HG02642 (cell line): ENCODE data around the gene YWHAH.
"Not testable (repeated sequence)": the region's sequence is repeated elsewhere in the genome, so short reads cannot be mapped to it uniquely, and the experiment has no call there.

Source experiments
- ATAC-seq: cut with Tn5 transposase; IDR thresholded peaks from one replicate; pipeline ENCODE4 v1.9.1; 2021; ENCODE audit warnings: mild to moderate bottlenecking; ENCODE audit not compliant: unreplicated experiment, poor library complexity

YWHAH gene

DNA sequence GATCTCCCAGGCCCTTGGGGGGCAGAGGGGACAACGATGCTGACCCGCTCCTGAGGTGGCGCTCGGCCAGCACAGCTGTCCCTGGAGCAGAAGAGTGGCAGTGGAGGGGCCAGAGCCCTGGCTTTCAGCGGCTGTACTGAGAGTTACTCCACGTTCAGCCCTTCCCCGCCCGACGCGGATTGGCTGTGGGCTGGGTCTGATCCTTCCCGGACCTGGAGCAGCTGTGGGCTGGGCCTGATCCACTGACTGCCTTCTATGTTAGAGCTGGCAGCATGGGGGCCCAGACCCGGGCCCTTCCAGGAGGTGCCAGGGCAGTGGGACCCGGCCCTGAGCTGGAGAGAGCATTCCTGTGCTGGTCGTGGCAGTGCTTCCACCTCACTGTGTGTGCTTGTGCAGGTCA lies 27.8 kb downstream of the YWHAH start:
- no peak for ATAC-seq

DNA sequence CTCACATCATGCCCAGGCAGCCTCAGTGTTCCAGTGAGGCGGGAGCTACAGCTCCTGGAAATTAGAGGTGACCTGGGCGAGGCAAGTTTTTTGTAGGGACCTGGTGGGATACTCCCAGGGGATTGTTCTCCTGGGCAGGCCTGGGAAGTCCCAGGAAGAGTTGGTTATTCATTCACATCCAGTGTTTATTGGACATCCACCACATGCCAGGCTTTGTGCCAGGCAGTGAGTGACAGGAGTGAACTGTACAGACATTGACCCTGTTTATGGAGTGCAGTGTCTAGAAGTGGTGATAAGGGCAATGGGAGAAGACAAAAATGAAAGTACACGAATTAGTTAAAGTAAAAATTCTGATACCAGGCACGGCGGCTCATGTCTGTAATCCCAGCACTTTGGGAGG lies 29.4 kb downstream of the YWHAH start:
- no peak for ATAC-seq

DNA sequence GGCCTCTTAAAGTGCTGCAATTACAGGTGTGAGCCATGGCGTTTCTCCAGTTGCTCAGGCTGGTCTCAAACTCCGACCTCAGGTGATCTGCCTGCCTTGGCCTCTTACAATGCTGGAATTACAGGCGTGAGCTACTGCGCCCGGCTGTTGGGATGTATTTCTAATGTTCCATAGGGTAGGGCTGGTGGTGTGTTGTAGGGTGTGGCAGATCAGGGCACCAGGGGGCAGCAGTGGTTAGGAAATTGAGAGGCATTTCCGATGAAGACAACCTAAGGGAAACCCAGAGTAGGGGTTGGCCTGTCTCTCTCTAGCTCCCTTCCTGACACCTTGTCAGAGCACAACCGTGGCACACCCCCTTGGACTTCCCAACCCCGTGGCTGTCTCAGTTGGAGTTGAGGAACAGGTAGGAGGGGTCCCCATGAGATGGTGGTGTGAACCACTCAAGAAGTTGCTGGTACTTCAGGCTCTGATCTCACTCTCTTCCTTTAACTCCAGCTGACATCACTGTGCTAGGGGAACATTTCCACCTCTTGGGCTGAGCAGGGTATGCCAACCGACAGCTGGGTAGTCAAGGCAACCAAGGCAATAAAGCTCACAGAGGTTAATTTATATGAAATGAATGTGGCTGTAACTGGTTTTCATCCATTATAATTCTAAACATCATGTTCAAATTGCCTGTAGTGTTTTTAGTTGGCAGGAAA lies 33.0 kb downstream of the YWHAH start:
- no peak for ATAC-seq

DNA sequence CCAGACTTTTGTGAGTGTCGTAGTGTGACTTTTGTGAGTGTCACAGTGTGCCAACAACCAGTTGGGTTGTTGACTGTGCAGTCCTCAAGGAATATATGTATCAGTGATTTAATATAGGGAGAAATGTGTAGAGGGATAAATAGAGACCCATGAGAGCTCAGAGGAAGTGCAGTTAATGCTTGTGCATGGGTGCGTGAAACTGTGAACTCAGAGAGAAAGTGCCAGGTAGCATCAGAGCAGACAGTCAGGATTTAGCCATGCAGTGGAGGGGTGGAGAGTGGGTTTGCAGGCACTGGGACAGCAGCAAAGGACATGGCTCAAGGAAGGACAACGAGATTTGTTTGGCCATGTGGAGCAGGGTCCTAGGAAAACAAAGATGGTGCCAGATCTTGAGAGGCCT lies 33.6 kb downstream of the YWHAH start:
- ATAC-seq, result no peak

DNA sequence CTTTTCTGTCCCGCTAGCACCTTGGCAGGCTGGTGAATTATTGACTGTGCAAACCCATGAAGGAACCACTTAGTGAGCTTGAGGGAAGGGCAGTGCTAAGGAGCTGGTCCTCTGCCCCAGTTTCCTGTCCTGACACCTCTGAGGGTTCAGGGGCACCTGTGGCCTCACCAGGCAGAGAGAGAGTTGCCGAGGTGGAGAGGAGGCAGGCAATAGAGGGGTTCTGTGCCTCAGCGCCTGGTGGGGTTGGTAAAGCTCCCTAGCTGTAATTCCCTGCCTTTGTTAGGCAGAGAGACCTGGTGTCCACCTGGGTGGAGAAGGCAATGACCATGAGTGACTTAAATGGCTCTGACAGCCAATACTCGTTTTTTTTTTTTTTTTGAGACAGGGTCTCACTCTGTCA lies 36.3 kb downstream of the YWHAH start:
- ATAC-seq, result no peak

DNA sequence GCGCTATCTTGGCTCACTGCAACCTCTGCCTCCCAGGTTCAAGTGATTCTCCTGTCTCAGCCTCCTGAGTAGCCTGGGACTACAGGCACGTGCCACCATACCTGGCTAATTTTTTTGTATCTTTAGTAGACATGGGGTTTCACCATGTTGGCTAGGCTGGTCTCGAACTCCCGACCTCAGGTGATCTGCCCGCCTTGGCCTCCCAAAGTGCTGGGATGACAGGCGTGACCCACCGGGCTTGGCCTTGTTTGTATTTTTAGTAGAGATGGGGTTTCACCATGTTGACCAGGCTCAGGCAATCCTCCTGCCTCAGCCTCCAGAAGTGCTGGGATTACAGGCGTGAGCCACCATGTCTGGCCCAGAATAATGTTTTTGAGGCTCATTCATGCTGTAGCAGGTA lies 37.6 kb downstream of the YWHAH start:
- ATAC-seq, result not testable (repeated sequence)

DNA sequence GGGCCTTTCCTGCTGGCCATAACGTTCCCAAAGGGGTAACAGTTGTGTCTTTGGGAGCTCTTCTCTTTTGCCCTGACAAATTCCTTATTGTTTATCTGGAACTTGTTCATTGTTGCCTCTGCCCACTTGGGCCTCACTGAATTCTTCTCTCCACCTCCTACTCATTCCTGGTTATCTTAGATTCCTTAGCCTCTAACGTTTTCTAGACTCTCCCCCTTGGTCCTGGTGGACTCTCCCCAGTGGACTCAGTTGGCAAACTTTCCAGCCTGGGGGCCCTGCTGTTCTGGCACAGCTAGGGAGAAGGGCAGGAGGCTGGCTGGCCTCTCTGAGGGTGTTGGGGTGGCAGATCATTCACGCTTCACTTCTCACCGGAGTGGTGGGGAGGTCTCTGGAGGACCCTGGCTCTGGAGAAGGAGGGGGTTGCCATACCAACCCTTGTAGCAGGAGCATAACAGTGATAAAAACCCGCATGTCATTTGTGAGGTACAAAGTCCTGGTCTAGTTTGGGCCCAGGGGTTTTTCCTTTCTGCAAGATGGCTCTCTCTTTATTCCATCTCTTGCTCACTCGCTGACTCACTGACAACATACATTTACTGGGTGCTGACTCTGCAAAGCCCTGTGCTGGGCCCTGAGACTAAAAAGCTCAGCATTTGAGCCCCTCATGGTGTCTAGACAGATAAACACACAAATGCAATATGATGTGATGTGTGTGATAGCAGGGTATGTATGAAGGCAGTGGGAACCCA lies 39.7 kb downstream of the YWHAH start:
- ATAC-seq, result no peak

DNA sequence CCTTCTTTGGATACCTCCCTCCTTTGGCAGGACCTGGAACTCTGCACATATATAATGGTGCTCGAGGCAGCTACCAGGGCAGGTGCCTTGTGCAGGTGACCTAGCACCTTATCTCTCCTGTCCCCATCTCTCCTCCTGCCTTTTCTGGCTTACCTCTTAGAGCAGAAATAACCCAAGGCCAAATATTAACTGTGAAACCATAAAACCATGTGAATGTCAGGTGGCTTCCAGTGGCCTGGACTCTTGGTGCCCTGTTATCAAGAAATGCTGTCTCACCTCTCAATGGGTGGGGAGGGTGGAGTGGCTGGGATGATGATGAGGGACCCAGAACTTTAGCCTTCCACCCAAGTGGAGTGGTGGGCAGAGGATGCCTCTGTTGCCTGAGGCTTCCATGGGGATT lies 42.9 kb downstream of the YWHAH start:
- ATAC-seq, result no peak

DNA sequence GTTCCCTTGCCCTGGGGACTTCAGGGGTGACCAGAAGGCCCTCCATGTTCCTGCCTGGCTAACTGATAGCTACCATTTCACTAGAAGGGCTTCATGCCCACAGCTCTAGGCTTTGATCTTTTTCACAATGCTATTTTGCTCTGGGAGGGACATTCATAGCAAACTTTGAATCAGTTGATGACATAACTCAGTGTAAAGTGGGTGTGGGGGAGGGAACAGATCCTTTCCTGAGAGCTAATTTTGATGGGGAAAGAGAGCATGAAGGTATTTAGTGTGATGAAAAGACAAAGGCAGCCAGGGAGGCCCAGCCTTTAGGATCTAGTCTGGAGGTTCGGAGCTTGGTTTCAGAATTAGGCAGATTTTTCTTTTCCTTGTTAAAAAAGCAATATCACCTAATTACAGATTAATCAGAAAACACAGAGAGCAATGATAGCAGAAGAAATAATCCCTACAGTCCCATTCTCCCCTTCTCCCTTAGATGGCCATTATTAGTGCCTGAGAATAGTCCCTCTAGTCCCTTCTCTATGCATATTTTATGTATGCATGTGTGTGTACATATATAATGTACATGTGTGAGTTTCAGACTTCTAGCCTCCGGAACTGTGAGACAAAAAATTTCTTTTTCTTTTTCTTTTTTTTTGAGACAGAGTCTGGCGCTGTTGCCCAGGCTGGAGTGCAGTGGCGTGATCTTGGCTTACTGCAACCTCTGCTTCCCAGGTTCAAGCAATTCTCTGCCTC lies 46.9 kb downstream of the YWHAH start:
- no peak for ATAC-seq

DNA sequence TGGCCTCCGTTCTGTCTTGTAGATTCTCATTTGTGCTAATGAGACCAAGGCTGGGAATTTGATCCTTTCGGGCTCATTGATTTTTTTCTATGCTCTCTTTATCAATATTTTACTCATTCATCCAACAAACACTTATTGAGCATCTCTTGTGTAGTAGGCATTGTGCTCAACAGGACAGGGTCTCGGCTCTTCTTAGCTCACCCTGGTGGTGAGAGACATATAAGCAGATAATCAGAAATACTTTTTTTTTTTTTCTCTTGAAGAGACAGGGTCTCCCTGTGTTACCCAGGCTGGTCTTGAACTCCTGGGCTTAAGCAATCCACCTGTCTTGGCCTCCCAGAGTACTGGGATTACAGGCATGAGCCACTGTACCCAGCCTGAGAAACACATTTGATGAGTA lies 50.7 kb downstream of the YWHAH start:
- no peak for ATAC-seq

DNA sequence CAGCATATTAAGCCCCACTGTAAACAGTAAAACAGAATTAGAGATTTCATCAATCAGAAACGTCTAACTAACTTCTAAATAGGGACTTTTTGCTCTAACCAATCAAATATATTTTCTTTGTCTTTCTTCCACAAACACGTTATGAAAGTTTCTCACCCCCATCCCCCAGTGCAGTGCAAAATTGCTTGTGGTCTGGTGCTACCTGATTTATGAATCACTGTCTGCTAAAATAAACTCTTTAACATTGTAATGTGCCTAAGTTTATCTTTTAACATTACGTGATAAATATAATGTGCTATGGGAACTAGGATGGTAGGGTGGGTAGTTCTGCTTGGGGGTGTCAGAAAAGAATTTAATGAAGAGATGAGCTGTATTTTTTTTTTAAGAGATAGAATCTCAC lies 51.5 kb downstream of the YWHAH start:
- ATAC-seq, result no peak

DNA sequence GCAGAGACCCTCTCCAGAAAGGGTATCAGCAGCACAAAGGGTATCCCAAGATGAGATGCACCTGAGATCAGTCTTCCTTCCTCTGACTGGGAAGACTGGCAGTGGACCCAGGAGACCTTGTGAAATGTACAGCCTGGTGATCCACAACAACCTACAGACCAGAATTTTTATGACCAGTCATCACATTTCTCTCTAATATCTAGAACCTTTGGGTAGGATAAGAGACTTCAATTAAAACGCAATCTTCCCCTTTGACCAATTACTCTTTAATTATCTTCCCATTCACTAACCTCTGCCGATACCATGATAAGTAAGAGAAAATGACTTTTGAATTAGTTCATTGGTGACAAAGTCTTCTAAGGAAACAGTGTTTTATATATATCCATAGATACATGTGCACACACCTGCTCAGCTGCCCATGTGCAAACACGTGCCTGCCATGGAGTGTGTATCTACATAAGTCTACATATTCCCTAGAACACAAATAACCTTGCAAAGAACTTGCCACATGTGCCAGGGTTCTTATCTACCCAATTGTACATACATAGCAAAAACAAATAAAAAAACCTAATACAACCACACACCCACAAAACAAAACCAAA lies 54.5 kb downstream of the YWHAH start:
- no peak for ATAC-seq

DNA sequence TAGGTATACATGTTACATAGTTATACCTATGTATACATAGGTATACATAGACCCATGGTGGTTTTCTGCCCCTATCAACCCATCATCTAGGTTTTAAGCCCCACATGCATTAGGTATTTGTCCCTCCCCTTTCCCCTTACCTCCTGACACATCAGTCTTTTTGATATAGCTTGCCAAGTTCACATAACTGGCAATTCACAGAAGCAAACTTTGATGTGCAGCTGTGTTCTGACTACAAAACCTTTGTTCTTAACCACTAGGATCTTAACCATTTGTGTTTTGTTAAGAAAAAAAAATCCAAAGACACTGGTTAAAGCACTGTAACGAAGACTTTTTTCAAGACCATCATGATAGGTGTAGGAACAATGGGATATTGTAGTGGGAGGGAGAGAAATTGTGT lies 55.8 kb downstream of the YWHAH start:
- ATAC-seq, result no peak

DNA sequence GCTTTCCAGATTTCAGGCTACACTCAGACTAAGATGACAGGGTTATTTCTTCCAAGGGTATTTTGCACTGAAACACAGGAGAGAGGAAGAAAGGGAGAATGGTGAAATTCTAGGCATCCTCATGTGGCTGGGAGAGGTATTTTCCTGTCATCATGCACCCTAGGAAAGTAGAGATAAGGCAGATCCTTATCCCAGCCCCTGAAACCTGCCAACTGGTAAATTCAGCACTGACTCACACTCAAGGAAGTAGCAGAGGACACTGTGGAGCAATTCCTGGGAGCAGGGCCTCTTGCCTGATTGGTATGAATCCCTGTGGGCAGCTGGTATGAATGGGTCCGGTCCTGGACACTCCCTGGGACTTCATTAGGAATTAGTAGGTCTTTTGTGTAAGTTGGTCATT lies 61.1 kb downstream of the YWHAH start:
- ATAC-seq, result no peak
